SJSA1 (cell line): ENCODE results near the gene GPRC5B. TPM values are rescaled to one million over a fixed set of nuclear protein-coding genes. Genes with fewer than 3 reads are reported as not detected.
A peak's percentile ranks its signal among the peaks of the same experiment; 100 is the strongest.

Experiments used
- DNase-seq, 2 experiments: peaks; one replicate each; pipeline ENCODE4 v3.0.0-alpha.2; 2015 to 2020; ENCODE audit warnings: low spot score in 2 of 2, low read depth in 1 of 2
- H3K27ac ChIP-seq: fragments of 250-450 bp; sonication (Bioruptor Pico); 2 replicates; pipeline ENCODE4 v1.5.1; 2020; ENCODE audit warnings: mild to moderate bottlenecking, moderate library complexity
- H3K27me3 ChIP-seq: fragments of 250-450 bp; sonication (Bioruptor Pico); replicated peaks from 2 replicates; pipeline ENCODE4 v1.5.1; 2020; ENCODE audit warnings: mild to moderate bottlenecking, moderate library complexity
- H3K36me3 ChIP-seq: fragments of 250-450 bp; sonication (Bioruptor Pico); 2 replicates; pipeline ENCODE4 v1.5.1; 2020; ENCODE audit warnings: mild to moderate bottlenecking
- H3K4me1 ChIP-seq: fragments of 250-450 bp; sonication (Bioruptor Pico); replicated peaks from 2 replicates; pipeline ENCODE4 v1.6.1; 2021; ENCODE audit warnings: mild to moderate bottlenecking
- H3K4me3 ChIP-seq: fragments of 250-450 bp; sonication (Bioruptor Pico); 2 replicates; pipeline ENCODE4 v1.5.1; 2020; ENCODE audit warnings: mild to moderate bottlenecking
- H3K9me3 ChIP-seq: fragments of 250-450 bp; sonication (Bioruptor Pico); replicated peaks from 2 replicates; pipeline ENCODE4 v1.5.1; 2020; ENCODE audit warnings: mild to moderate bottlenecking
- total RNA-seq: library from RNA; depleted of rRNA; stranded (reverse); fragments of >200 nt; shearing (Covaris generic); gene quantifications from 2 replicates; pipeline ENCODE4 v1.2.3, GENCODE V29; 2014; rRNA removed

The GPRC5B gene
- 5.8 and 12.1 TPM in 2 replicates for total RNA-seq

GRCh38 chr16:19884611-19885450, at the start of gene GPRC5B:
GPRC5B (minus strand) TSS chr16:19884848; CDS start chr16:19872845, 12,003 bp downstream.
- DNase-seq, result peak; percentile 41 to 61
- Histone ChIP-seq H3K4me3 (peak within 1 kb of the TSS; percentile 77), H3K9me3 (peaks cover 6% of the 10 kb centered on the region), H3K36me3 (no peaks in the 10 kb centered on the region; the same call in 1 of the 2 replicates), H3K4me1 (peaks cover 19% of the 10 kb centered on the region), H3K27me3 (no peaks in the 10 kb centered on the region), H3K27ac (no peak within 1 kb of the TSS)

GRCh38 chr16:19933740-19934139, 49.1 kb upstream of the GPRC5B start:
- Histone ChIP-seq H3K27ac (no peak overlapping the region), H3K9me3 (no peaks in the 10 kb centered on the region), H3K4me1 (no peaks in the 10 kb centered on the region), H3K36me3 (no peaks in the 10 kb centered on the region), H3K4me3 (no peak overlapping the region), H3K27me3 (no peaks in the 10 kb centered on the region)
- no peak for DNase-seq

- peaks cover 7% of the 10 kb centered on the region; the same call in 1 of the 2 replicates for H3K4me1 ChIP-seq
- DNase-seq, result no peak
- H3K36me3 ChIP-seq, result no peaks in the 10 kb centered on the region
- no peak overlapping the region for H3K4me3 ChIP-seq
- no peaks in the 10 kb centered on the region for H3K27me3 ChIP-seq
- no peaks in the 10 kb centered on the region for H3K9me3 ChIP-seq
- H3K27ac ChIP-seq, result no peak overlapping the region
These were observed 44.4 kb upstream of the GPRC5B start for GRCh38 chr16:19929062-19929511.

- Histone ChIP-seq H3K36me3 (no peaks in the 10 kb centered on the region), H3K4me1 (peaks cover 7% of the 10 kb centered on the region; the same call in 1 of the 2 replicates), H3K27ac (no peak overlapping the region), H3K9me3 (no peaks in the 10 kb centered on the region), H3K4me3 (no peak overlapping the region), H3K27me3 (no peaks in the 10 kb centered on the region)
- DNase-seq, result no peak
These were observed 43.8 kb upstream of the GPRC5B start for GRCh38 chr16:19928432-19928831.

- Histone ChIP-seq H3K4me3 (no peak overlapping the region), H3K4me1 (peaks cover 7% of the 10 kb centered on the region; the same call in 1 of the 2 replicates), H3K36me3 (no peaks in the 10 kb centered on the region), H3K27me3 (no peaks in the 10 kb centered on the region), H3K27ac (no peak overlapping the region), H3K9me3 (no peaks in the 10 kb centered on the region)
- peak in 1 of 2 experiments; percentile 23 for DNase-seq
These were observed 42.1 kb upstream of the GPRC5B start for GRCh38 chr16:19926449-19927390.

GRCh38 chr16:19923396-19923795, 38.7 kb upstream of the GPRC5B start:
- Histone ChIP-seq H3K4me3 (no peak overlapping the region), H3K9me3 (no peaks in the 10 kb centered on the region), H3K27ac (no peak overlapping the region), H3K36me3 (no peaks in the 10 kb centered on the region), H3K27me3 (peaks cover 6% of the 10 kb centered on the region; the same call in 1 of the 2 replicates), H3K4me1 (peaks cover 7% of the 10 kb centered on the region; the same call in 1 of the 2 replicates)
- no peak for DNase-seq

GRCh38 chr16:19919142-19919541, 34.5 kb upstream of the GPRC5B start:
- H3K4me1 ChIP-seq, result no peaks in the 10 kb centered on the region
- H3K9me3 ChIP-seq, result no peaks in the 10 kb centered on the region
- H3K4me3 ChIP-seq, result no peak overlapping the region
- peaks cover 6% of the 10 kb centered on the region; the same call in 1 of the 2 replicates for H3K27me3 ChIP-seq
- no peak overlapping the region for H3K27ac ChIP-seq
- no peak for DNase-seq
- H3K36me3 ChIP-seq, result no peaks in the 10 kb centered on the region

GRCh38 chr16:19916064-19916463, 31.4 kb upstream of the GPRC5B start:
- DNase-seq, result no peak
- H3K4me3 ChIP-seq, result no peak overlapping the region
- H3K27me3 ChIP-seq, result peaks cover 6% of the 10 kb centered on the region; the same call in 1 of the 2 replicates
- no peak overlapping the region for H3K27ac ChIP-seq
- no peaks in the 10 kb centered on the region for H3K4me1 ChIP-seq
- H3K9me3 ChIP-seq, result no peaks in the 10 kb centered on the region
- H3K36me3 ChIP-seq, result no peaks in the 10 kb centered on the region

- no peak for DNase-seq
- Histone ChIP-seq H3K4me1 (no peaks in the 10 kb centered on the region), H3K4me3 (no peak overlapping the region)
These were observed 30.2 kb upstream of the GPRC5B start for GRCh38 chr16:19914877-19915276.

GRCh38 chr16:19913340-19913645, 28.6 kb upstream of the GPRC5B start:
- no peak overlapping the region for H3K4me3 ChIP-seq
- H3K9me3 ChIP-seq, result no peaks in the 10 kb centered on the region
- no peak overlapping the region for H3K27ac ChIP-seq
- no peaks in the 10 kb centered on the region for H3K4me1 ChIP-seq
- no peak for DNase-seq
- no peaks in the 10 kb centered on the region for H3K27me3 ChIP-seq
- no peaks in the 10 kb centered on the region for H3K36me3 ChIP-seq

More at GRCh38 chr16:19914877-19915276, 30.2 kb upstream of the GPRC5B start:
- Histone ChIP-seq H3K27me3 (0 out of 2 replicates have a peak, but pooled peaks cover 2% of the 10 kb centered on the region), H3K9me3 (no peaks in the 10 kb centered on the region), H3K36me3 (no peaks in the 10 kb centered on the region), H3K27ac (no peak overlapping the region)

GRCh38 chr16:19912455-19913339, 28.0 kb upstream of the GPRC5B start:
- no peak overlapping the region for H3K4me3 ChIP-seq
- no peaks in the 10 kb centered on the region for H3K27me3 ChIP-seq
- no peak for DNase-seq
- no peaks in the 10 kb centered on the region for H3K4me1 ChIP-seq
- no peaks in the 10 kb centered on the region for H3K9me3 ChIP-seq
- no peaks in the 10 kb centered on the region for H3K36me3 ChIP-seq
- H3K27ac ChIP-seq, result no peak overlapping the region

- Histone ChIP-seq H3K4me1 (no peaks in the 10 kb centered on the region), H3K4me3 (no peak overlapping the region), H3K36me3 (no peaks in the 10 kb centered on the region), H3K27ac (no peak overlapping the region), H3K27me3 (no peaks in the 10 kb centered on the region), H3K9me3 (no peaks in the 10 kb centered on the region)
- DNase-seq, result no peak
These were observed 27.3 kb upstream of the GPRC5B start for GRCh38 chr16:19911747-19912454.
